Adrenal gland (tissue), 5 donors: ENCODE data around the gene RADIL.

ENCODE experiments used
- POLR2A ChIP-seq, 2 donors: fragments of 450-650 bp; IDR thresholded peaks; one replicate each; pipeline ENCODE4 v1.6.1; 2017; ENCODE audit warnings: antibody characterized with exemption in 2 of 2, mild to moderate bottlenecking in 2 of 2, moderate library complexity in 1 of 2
- TF ChIP-seq, protein P1 (sequence below), 6 experiments: fragments of 450-650 bp in 4 of 6; fragments of 200-600 bp in 2 of 6; sonication (generic) in 1 of 6; IDR thresholded peaks; 1 replicate in 5 of 6; 2 replicates in 1 of 6; pipeline versions ENCODE4 v1.5.1 to v1.8.0; 2016 to 2021; ENCODE audit warnings: antibody characterized with exemption in 6 of 6, mild to moderate bottlenecking in 2 of 6, moderate library complexity in 1 of 6
- donor health status: DM: no; HTN: no; CAD: no.

DNA sequence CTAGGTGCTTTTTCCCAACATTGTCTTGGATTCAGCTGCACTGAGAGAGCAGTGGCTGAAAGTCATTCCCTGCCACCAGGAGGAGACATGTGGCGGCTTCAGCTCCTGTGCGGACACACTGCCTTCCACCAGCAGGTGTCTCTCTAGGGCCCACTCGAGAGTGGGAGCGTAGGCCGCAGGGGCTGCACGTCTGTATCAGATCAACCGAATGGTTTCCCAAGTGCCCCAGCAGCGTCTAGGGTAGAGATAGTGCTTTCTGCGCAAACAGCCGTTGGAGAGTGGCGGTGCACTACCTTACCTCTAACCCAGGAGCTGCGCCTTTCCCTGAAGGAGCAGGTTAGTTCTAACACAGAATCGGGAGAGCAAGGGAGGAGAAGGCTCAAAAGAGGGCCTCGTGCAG lies 53.3 kb downstream of the RADIL start:
- TF ChIP-seq POLR2A (IDR thresholded peaks at IDR 0.05): no peak
- TF ChIP-seq, protein P1, sequence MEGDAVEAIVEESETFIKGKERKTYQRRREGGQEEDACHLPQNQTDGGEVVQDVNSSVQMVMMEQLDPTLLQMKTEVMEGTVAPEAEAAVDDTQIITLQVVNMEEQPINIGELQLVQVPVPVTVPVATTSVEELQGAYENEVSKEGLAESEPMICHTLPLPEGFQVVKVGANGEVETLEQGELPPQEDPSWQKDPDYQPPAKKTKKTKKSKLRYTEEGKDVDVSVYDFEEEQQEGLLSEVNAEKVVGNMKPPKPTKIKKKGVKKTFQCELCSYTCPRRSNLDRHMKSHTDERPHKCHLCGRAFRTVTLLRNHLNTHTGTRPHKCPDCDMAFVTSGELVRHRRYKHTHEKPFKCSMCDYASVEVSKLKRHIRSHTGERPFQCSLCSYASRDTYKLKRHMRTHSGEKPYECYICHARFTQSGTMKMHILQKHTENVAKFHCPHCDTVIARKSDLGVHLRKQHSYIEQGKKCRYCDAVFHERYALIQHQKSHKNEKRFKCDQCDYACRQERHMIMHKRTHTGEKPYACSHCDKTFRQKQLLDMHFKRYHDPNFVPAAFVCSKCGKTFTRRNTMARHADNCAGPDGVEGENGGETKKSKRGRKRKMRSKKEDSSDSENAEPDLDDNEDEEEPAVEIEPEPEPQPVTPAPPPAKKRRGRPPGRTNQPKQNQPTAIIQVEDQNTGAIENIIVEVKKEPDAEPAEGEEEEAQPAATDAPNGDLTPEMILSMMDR (IDR thresholded peaks at IDR 0.05): peak; percentile 59 to 91 (median 76)
